HG02884 (cell line): ENCODE results near the gene ETV1.
"Not testable (repeated sequence)": the region's sequence is repeated elsewhere in the genome, so short reads cannot be mapped to it uniquely, and the experiment has no call there.

Experiments
- ATAC-seq: cut with Tn5 transposase; IDR thresholded peaks from one replicate; pipeline ENCODE4 v1.9.1; 2021; ENCODE audit warnings: mild to moderate bottlenecking, moderate library complexity; ENCODE audit not compliant: unreplicated experiment

Gene ETV1

GRCh38 chr7:13933536-13933935, 55.9 kb downstream of the ETV1 start:
- ATAC-seq, result no peak

GRCh38 chr7:13933091-13933490, 56.4 kb downstream of the ETV1 start:
- ATAC-seq, result no peak

GRCh38 chr7:13932131-13932530, 57.3 kb downstream of the ETV1 start:
- no peak for ATAC-seq

GRCh38 chr7:13921062-13921461, 68.4 kb downstream of the ETV1 start:
- ATAC-seq, result no peak

GRCh38 chr7:13920053-13920697, 69.3 kb downstream of the ETV1 start:
- no peak for ATAC-seq

- ATAC-seq, result not testable (repeated sequence)
Measured at GRCh38 chr7:13918333-13918732, 71.1 kb downstream of the ETV1 start.

GRCh38 chr7:13917103-13917502, 72.4 kb downstream of the ETV1 start:
- not testable (repeated sequence) for ATAC-seq

- no peak for ATAC-seq
Measured at GRCh38 chr7:13915891-13916290, 73.6 kb downstream of the ETV1 start.

- no peak for ATAC-seq
Measured at GRCh38 chr7:13912715-13913278, 76.7 kb downstream of the ETV1 start.

- no peak for ATAC-seq
Measured at GRCh38 chr7:13911909-13912308, 77.6 kb downstream of the ETV1 start.

GRCh38 chr7:13910805-13911551, 78.5 kb downstream of the ETV1 start:
- no peak for ATAC-seq

- ATAC-seq, result no peak
Measured at GRCh38 chr7:13908667-13909397, 80.6 kb downstream of the ETV1 start.

GRCh38 chr7:13907831-13908230, 81.6 kb downstream of the ETV1 start:
- ATAC-seq, result no peak

GRCh38 chr7:13904689-13905088, 84.8 kb downstream of the ETV1 start:
- ATAC-seq, result no peak

- no peak for ATAC-seq
Measured at GRCh38 chr7:13904007-13904406, 85.5 kb downstream of the ETV1 start.

GRCh38 chr7:13901577-13901976, 87.9 kb downstream of the ETV1 start:
- ATAC-seq, result no peak

GRCh38 chr7:13898957-13899670, 90.4 kb downstream of the ETV1 start:
- no peak for ATAC-seq

GRCh38 chr7:13897819-13898218, 91.6 kb downstream of the ETV1 start:
- no peak for ATAC-seq

GRCh38 chr7:13894954-13895353, 94.5 kb downstream of the ETV1 start:
- ATAC-seq, result no peak

GRCh38 chr7:13894377-13894776, 95.1 kb downstream of the ETV1 start:
- no peak for ATAC-seq

GRCh38 chr7:13890793-13891192, 98.7 kb downstream of the ETV1 start:
- no peak for ATAC-seq
